Measurements from ENCODE around the gene TTC17. TPM values are rescaled to one million over a fixed set of nuclear protein-coding genes. Genes with fewer than 3 reads are reported as not detected.

Gene TTC17
- total and polyA plus RNA-seq, 9 of the 15 experiments (the other 6 are each of a cell fraction or from before 2014, with no cell fraction given): 19.7 to 99.1 (median 53.3) TPM

- Histone ChIP-seq H3K9me3 (replicated peaks; ENCODE audit: control insufficient read depth, insufficient read depth, low read depth, low read length) (no peaks in the 10 kb centered on the region), H4K20me1 (replicated peaks; ENCODE audit: control insufficient read depth, insufficient read depth, low read length) (no peaks in the 10 kb centered on the region), H3K27ac (ENCODE audit: extremely low read depth, low read depth, low read length) (no peak overlapping the region), H3K36me3 (ENCODE audit: control insufficient read depth, insufficient read depth, low read length) (peaks cover 26% of the 10 kb centered on the region; the same call in 2 of the 3 replicates), H2AFZ (ENCODE audit: low read depth, low read length) (no peak overlapping the region), H3K27me3 (ENCODE audit: control insufficient read depth in 2 of 2, insufficient read depth in 2 of 2, low read length in 2 of 2) (no peaks in the 10 kb centered on the region; a peak in 1 of 5 replicates), H3K79me2 (ENCODE audit: control insufficient read depth, insufficient read depth, low read length) (no peaks in the 10 kb centered on the region), H3K9ac (ENCODE audit: insufficient read depth in 1 of 2, low read depth in 2 of 2, low read length in 2 of 2) (no peak overlapping the region), H3K9me1 (ENCODE audit: control insufficient read depth, insufficient read depth, low read length) (no peaks in the 10 kb centered on the region), H3K4me2 (ENCODE audit: insufficient read depth, low read length) (no peak overlapping the region), H3K4me3 (no peak overlapping the region), H3K4me1 (replicated peaks in 1 of 2; ENCODE audit: control insufficient read depth in 2 of 2, insufficient read depth in 2 of 2, low read length in 2 of 2) (no peaks in the 10 kb centered on the region)
- 33% methylated on average over 1 of the region's 1 CpG for WGBS (ENCODE audit: insufficient coverage, low coverage, missing lambda C conversion rate)
- ChIA-PET CTCF (ENCODE audit: low intra/inter-chr PET ratio) (no interaction called here), POLR2A (interaction anchor here (0.9 to 1.6 kb wide), 3 partner anchors 9 to 19 kb away, joined by 3 to 11 read pairs (median 3); no protein-coding TSS in a partner anchor)
- intact Hi-C loops (cut with micrococcal nuclease): no loop called here
- in situ Hi-C loops (cut with MboI): no loop called here
- DNase-seq (ENCODE audit: extremely low read depth in 1 of 4, low spot score in 3 of 4): no peak
- ATAC-seq: no peak
- TF ChIP-seq ARNT (IDR thresholded peaks at IDR 0.05) (no peak), HMGXB4 (CRISPR knock-in tag; IDR thresholded peaks at IDR 0.05) (no peak), MCM7 (IDR thresholded peaks at IDR 0.05) (no peak), ZBTB34 (CRISPR knock-in tag; IDR thresholded peaks at IDR 0.05) (no peak), BCLAF1 (IDR thresholded peaks at IDR 0.05; ENCODE audit: borderline replicate concordance in 1 of 2, control insufficient read depth in 1 of 2, low read depth in 2 of 2, low read length in 1 of 2) (no peak)
- BruUV-seq (replicated peaks): no TSS peak
- FAIRE-seq: no peak
Observed at GRCh38 chr11:43497144-43497543, 138.4 kb downstream of the TTC17 start.

Data from K562 (cell line).